A549 treated with Mapracorat at 1 μM for 4 hours (cell line): Measurements from ENCODE around the gene SPTY2D1. TPM values are rescaled to one million over a fixed set of nuclear protein-coding genes. Genes with fewer than 3 reads are reported as not detected.

Experiments used
- total RNA-seq: library from RNA; stranded (reverse); fragments of 200-300 nt; extraction: Qiagen RNA extraction; gene quantifications from 5 replicates; pipeline ENCODE4 v1.2.3, GENCODE V29; 2022

Gene SPTY2D1
- total RNA-seq = 14.1 to 19.3 TPM (median 17.6 TPM) in 5 replicates

DNA sequence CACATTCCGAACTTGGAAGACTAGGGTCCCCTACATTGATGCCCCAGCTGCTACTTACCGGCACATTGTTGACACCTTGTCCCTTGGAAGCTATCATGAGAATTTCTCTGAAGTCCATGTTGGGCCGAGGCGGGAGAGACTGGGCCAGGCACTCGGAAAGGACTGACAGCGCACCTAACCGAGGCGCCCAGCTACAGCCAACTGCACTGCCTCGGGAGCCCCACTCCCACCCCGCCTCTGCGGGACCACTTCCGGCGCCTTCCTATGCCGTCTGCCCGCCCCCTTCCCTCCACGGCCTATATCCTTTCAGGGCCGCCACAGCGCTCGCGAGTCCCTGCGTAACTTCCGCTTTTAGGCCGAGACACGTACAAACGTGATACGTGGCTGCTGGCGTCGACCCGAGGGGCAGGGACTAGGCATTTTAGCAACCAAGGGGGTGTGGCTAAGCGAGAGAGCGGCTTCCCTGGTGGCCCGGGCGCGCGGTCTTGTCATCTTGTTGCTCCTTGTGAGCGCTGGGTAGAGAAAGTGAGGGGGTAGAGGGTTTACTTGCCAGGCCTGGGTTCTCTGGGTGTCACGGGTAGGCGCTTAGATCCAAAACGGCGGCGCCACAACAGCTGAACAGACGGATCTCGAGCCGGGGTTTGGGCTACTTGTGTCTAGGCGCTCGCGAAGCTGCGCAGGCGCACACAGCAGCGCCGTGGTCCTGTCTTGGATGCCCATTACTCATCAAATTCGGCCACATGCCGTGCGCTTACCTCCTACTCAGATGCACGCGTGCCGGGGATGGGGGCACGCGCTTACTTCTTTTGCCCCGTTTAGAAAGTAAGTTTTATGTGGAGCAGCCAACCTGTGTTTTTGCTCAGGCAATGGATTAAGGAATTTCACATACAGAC is at the start of gene SPTY2D1:
TSS of gene SPTY2D1 (minus strand) at position 203 of the 893 bp plus-strand sequence. CDS start at position 118, 85 bp downstream.

GRCh38 chr11:18599739-18600230 is 34.4 kb downstream of the SPTY2D1 start, which contains the start of gene MISFA:
TSS of gene MISFA (plus strand) at chr11:18599789. CDS start at chr11:18599929, 140 bp downstream.

DNA sequence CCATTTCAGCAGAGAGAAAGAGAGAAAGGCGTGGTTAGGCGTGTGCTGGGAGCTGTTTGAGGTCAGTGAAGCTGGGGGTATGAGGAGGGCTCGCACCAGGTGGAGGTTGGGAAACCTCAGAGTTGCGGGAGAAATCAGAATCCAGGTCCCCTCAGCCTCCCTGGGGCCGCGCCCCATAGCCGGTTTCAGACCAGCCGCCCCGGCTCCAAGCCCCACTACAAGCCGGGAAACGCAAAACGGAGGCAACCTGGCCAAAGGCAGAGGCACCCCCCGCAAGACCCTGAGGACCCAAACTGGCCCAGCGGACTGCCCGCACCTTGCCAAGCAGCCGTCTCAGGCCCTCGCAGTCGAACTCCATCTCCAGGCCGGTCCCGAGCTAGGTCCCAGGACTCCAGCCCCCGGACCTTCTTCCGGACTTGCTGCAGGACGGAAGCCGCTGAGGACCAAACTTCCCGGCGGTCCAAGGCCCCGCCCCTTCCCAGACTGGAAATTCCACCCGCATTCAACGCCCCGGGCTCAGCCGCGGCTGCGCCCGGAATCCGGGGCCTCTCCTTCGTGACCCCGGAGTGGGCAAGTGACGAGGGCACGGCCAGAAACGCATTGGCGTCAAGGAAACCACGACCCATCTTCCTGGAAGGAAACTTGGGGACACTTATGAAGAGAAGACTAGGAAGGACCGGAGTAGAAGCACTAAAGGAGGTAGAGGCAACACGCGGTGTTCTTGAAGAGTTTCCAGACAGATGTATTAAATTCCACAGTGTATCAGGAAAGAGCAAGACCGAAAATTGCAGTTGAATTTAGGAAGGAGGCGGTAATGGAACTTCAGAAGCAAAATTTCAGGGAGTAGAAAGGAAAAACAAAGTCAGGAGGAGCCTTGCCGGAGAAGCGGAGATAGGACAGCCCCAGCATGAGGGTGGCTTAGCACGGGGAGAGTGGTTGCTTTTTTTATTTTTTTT is 45.6 kb downstream of the SPTY2D1 start, which contains the start of gene UEVLD:
TSS of gene UEVLD (minus strand) at position 438 of the 956 bp plus-strand sequence. CDS start at position 358, 80 bp downstream.

Other genes starting within 250 kb of the SPTY2D1 start
- 2,496 to 3,702 TPM (median 2,983 TPM) in 5 replicates for gene LDHA, start 239.8 kb downstream of the SPTY2D1 start, total RNA-seq
- 0.18 TPM in 1 of 5 replicates, not detected in the others for gene LDHC, start 222.0 kb downstream of the SPTY2D1 start, total RNA-seq
- gene LDHAL6A, start 178.5 kb downstream of the SPTY2D1 start, total RNA-seq = not detected in 5 replicates
- gene TSG101, start 107.4 kb downstream of the SPTY2D1 start, total RNA-seq = 85.4 to 111 TPM (median 96.3 TPM) in 5 replicates
- 16.6 to 23.4 TPM (median 22.3 TPM) in 5 replicates for gene UEVLD, start 45.6 kb downstream of the SPTY2D1 start, total RNA-seq
- gene MISFA, start 34.6 kb downstream of the SPTY2D1 start, total RNA-seq = 1.1 to 3.3 TPM (median 1.6 TPM) in 5 replicates
- 0.34 to 0.59 TPM (median 0.42 TPM) in 5 replicates for gene TMEM86A, start 64.4 kb upstream of the SPTY2D1 start, total RNA-seq
- gene IGSF22, start 91.8 kb upstream of the SPTY2D1 start, total RNA-seq = not detected in 5 replicates
- 0.05 TPM in 1 of 5 replicates, not detected in the others for gene PTPN5, start 157.5 kb upstream of the SPTY2D1 start, total RNA-seq